GM19239 (cell line): ENCODE measurements around the gene HSFY2.
"Not testable (repeated sequence)": the region's sequence is repeated elsewhere in the genome, so short reads cannot be mapped to it uniquely, and the experiment has no call there.

Experiments
- DNase-seq: peaks from one replicate; pipeline ENCODE4 v3.0.0; 2011; ENCODE audit warnings: low spot score; ENCODE audit not compliant: insufficient read length
- FAIRE-seq: peaks from 2 replicates; lab custom pipeline; 2011; peaks lifted over from hg19 to GRCh38; lab: Jason Lieb, UNC

Gene HSFY2, protein sequence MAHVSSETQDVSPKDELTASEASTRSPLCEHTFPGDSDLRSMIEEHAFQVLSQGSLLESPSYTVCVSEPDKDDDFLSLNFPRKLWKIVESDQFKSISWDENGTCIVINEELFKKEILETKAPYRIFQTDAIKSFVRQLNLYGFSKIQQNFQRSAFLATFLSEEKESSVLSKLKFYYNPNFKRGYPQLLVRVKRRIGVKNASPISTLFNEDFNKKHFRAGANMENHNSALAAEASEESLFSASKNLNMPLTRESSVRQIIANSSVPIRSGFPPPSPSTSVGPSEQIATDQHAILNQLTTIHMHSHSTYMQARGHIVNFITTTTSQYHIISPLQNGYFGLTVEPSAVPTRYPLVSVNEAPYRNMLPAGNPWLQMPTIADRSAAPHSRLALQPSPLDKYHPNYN

GRCh38 chrY:18773635-18774034 is at the start of gene HSFY2:
Gene HSFY2, minus strand, starts transcription at chrY:18773735. Its CDS starts 117 bp downstream, at chrY:18773618.
- not testable (repeated sequence) for FAIRE-seq, DNase-seq

DNA sequence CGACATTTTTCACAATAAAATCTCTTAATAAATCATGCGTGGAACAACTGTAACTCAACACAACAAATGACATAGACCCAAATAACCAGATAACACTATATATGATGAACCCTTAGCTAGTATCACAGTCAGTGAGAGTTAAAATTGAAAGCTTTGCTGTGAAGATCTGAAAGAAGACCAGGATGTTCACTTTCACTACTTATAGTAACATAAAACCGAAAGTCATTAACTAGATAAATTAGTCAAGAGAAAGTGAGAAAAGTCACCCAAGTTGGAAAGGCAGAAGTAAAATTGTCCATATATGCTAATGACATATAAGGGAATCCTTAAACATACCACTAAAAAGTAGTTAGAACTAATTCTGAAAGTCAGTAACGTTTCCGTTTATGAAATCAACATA is 42.2 kb upstream of the HSFY2 start:
- not testable (repeated sequence) for FAIRE-seq, DNase-seq

GRCh38 chrY:18788757-18789406 is 15.3 kb upstream of the HSFY2 start:
- FAIRE-seq, result not testable (repeated sequence)

GRCh38 chrY:18754077-18754476 is 19.5 kb downstream of the HSFY2 start:
- DNase-seq, FAIRE-seq: not testable (repeated sequence)

More at GRCh38 chrY:18788757-18789406, 15.3 kb upstream of the HSFY2 start:
- not testable (repeated sequence) for DNase-seq

GRCh38 chrY:18753133-18753815 is 20.3 kb downstream of the HSFY2 start:
- FAIRE-seq, result peak; percentile 60
- DNase-seq, result not testable (repeated sequence)

GRCh38 chrY:18723714-18724113 is 49.8 kb downstream of the HSFY2 start:
- not testable (repeated sequence) for FAIRE-seq, DNase-seq
